IMR-90 (cell line): Measurements from ENCODE around the gene ABCA7. TPM values are rescaled to one million over a fixed set of nuclear protein-coding genes. Genes with fewer than 3 reads are reported as not detected.

Experiments
- ATAC-seq: fragments of 200-7000 bp; cut with Tn5 transposase; 2 replicates; pipeline ENCODE4 v1.9.1; 2020; ENCODE audit warnings: low read depth, mild to moderate bottlenecking, moderate library complexity
- BruUV-seq: library from RNA; stranded (reverse); fragments of 400-500 nt; replicated peaks from 2 replicates; lab custom pipeline; 2021; lab: Mats Ljungman, UMichigan
- CTCF ChIA-PET: fragments of 300-600 bp; formaldehyde crosslinking; extraction: SDS; loops from one replicate; lab custom pipeline; 2021; ENCODE audit warnings: antibody characterized with exemption; lab: Yijun Ruan, JAX
- POLR2A ChIA-PET: fragments of 300-600 bp; sonication (Branson Sonifier 250); formaldehyde crosslinking; loops from one replicate; lab custom pipeline; 2022; ENCODE audit warnings: antibody characterized with exemption; ENCODE audit not compliant: unreplicated experiment; lab: Charles Lee
- DNase-seq: peaks from one replicate; pipeline ENCODE4 v3.0.0; 2013
- H2AFZ ChIP-seq: replicated peaks from 2 replicates; pipeline ENCODE3; 2013; ENCODE audit warnings: low read length, mild to moderate bottlenecking; ENCODE audit not compliant: poor library complexity
- H2AK5ac ChIP-seq: 2 replicates; pipeline ENCODE4 v1.6.1; 2013; ENCODE audit warnings: low read depth, low read length, inconsistent platforms
- H2AK9ac ChIP-seq: replicated peaks from 2 replicates; pipeline ENCODE3; 2013; ENCODE audit warnings: mild to moderate bottlenecking, low read depth, low read length, moderate library complexity; ENCODE audit not compliant: poor library complexity
- H2BK120ac ChIP-seq: 2 replicates; pipeline ENCODE4 v1.6.1; 2013; ENCODE audit warnings: low read depth, low read length, inconsistent platforms
- H2BK15ac ChIP-seq: 3 replicates; pipeline ENCODE4 v1.6.1; 2013; ENCODE audit warnings: low read depth, low read length, inconsistent platforms
- H2BK20ac ChIP-seq: 2 replicates; pipeline ENCODE4 v1.6.1; 2013; ENCODE audit warnings: low read depth, mild to moderate bottlenecking, inconsistent platforms, low read length, moderate library complexity
- H2BK5ac ChIP-seq: 2 replicates; pipeline ENCODE4 v1.6.1; 2013; ENCODE audit warnings: mild to moderate bottlenecking, low read depth, low read length, inconsistent platforms; ENCODE audit not compliant: poor library complexity, severe bottlenecking
- H3K14ac ChIP-seq: replicated peaks from 2 replicates; pipeline ENCODE4 v1.6.1; 2013; ENCODE audit warnings: low read depth, low read length, inconsistent platforms
- H3K18ac ChIP-seq: 2 replicates; pipeline ENCODE4 v1.6.1; 2013; ENCODE audit warnings: low read depth, low read length, control low read depth
- H3K23ac ChIP-seq: 2 replicates; pipeline ENCODE4 v1.6.1; 2013; ENCODE audit warnings: low read depth, low read length, inconsistent platforms
- H3K27ac ChIP-seq: 2 replicates; pipeline ENCODE4 v1.5.1; 2013; ENCODE audit warnings: mild to moderate bottlenecking, control low read depth, low read length; ENCODE audit not compliant: insufficient read depth
- H3K27me3 ChIP-seq: 2 replicates; pipeline ENCODE4 v1.6.1; 2013; ENCODE audit warnings: low read length; ENCODE audit not compliant: control insufficient read depth, insufficient read depth
- H3K36me3 ChIP-seq: 2 replicates; pipeline ENCODE4 v1.6.1; 2013; ENCODE audit warnings: low read length, mixed read lengths; ENCODE audit not compliant: control insufficient read depth, insufficient read depth
- H3K4ac ChIP-seq: 2 replicates; pipeline ENCODE4 v1.6.1; 2013; ENCODE audit warnings: low read depth, low read length, inconsistent platforms
- H3K4me1 ChIP-seq: 2 replicates; pipeline ENCODE4 v1.6.1; 2013; ENCODE audit warnings: low read length, mixed read lengths; ENCODE audit not compliant: control insufficient read depth, insufficient read depth
- H3K4me2 ChIP-seq: 2 replicates; pipeline ENCODE4 v1.6.1; 2013; ENCODE audit warnings: low read depth, mild to moderate bottlenecking, control low read depth, low read length, moderate library complexity
- H3K4me3 ChIP-seq: 2 replicates; pipeline ENCODE4 v1.5.1; 2013; ENCODE audit warnings: low read depth, mild to moderate bottlenecking, control low read depth, low read length, moderate library complexity; ENCODE audit not compliant: insufficient read depth
- H3K56ac ChIP-seq: 2 replicates; pipeline ENCODE4 v1.6.1; 2013; ENCODE audit warnings: low read length, inconsistent platforms; ENCODE audit not compliant: insufficient read depth; ENCODE audit errors: extremely low read depth
- H3K79me1 ChIP-seq, 2 experiments: 2 replicates each; pipeline ENCODE4 v1.6.1; 2013; ENCODE audit warnings: low read length in 2 of 2, inconsistent platforms in 1 of 2, low read depth in 1 of 2
- H3K9ac ChIP-seq: 2 replicates; pipeline ENCODE4 v1.6.1; 2013; ENCODE audit warnings: low read depth, low read length, control low read depth
- H3K9me1 ChIP-seq: 2 replicates; pipeline ENCODE4 v1.6.1; 2013; ENCODE audit warnings: low read length, inconsistent platforms; ENCODE audit not compliant: insufficient read depth
- H3K9me3 ChIP-seq: 2 replicates; pipeline ENCODE4 v1.6.1; 2013; ENCODE audit warnings: low read length; ENCODE audit not compliant: control insufficient read depth, insufficient read depth
- H4K20me1 ChIP-seq: 2 replicates; pipeline ENCODE4 v1.6.1; 2013; ENCODE audit warnings: low read length, inconsistent platforms; ENCODE audit not compliant: insufficient read depth
- H4K5ac ChIP-seq: 2 replicates; pipeline ENCODE4 v1.6.1; 2013; ENCODE audit warnings: mild to moderate bottlenecking, low read depth, low read length, control low read depth
- H4K8ac ChIP-seq, 2 experiments: 2 replicates each; pipeline ENCODE4 v1.6.1; 2013; ENCODE audit warnings: low read depth in 2 of 2, low read length in 2 of 2, control low read depth in 1 of 2, inconsistent platforms in 1 of 2
- H4K91ac ChIP-seq: 2 replicates; pipeline ENCODE4 v1.6.1; 2013; ENCODE audit warnings: low read depth, low read length, inconsistent platforms; ENCODE audit not compliant: insufficient read depth
- BHLHE40 ChIP-seq: fragments of 150-350 bp; IDR thresholded peaks from 2 replicates; pipeline ENCODE4 v1.6.1; 2016; ENCODE audit warnings: mild to moderate bottlenecking, low read depth, low read length
- CEBPB ChIP-seq: IDR thresholded peaks from 2 replicates; pipeline ENCODE4 v1.6.1; 2012; ENCODE audit warnings: low read depth, low read length, improper control_type of control experiment
- CHD1 ChIP-seq: IDR thresholded peaks from 2 replicates; pipeline ENCODE4 v1.6.1; 2012; ENCODE audit warnings: low read depth, low read length, improper control_type of control experiment
- CTCF ChIP-seq: conservative IDR thresholded peaks from 2 replicates; pipeline ENCODE4 v1.5.1; 2012; ENCODE audit warnings: mild to moderate bottlenecking, low read depth, low read length, improper control_type of control experiment
- ELK1 ChIP-seq: fragments of 150-350 bp; IDR thresholded peaks from 2 replicates; pipeline ENCODE4 v1.6.1; 2016; ENCODE audit warnings: low read depth, mild to moderate bottlenecking, low read length, moderate library complexity, borderline replicate concordance
- FOS ChIP-seq: fragments of 150-350 bp; IDR thresholded peaks from 2 replicates; pipeline ENCODE4 v1.6.1; 2016; ENCODE audit warnings: low read depth, low read length
- MAZ ChIP-seq: IDR thresholded peaks from 2 replicates; pipeline ENCODE4 v1.6.1; 2012; ENCODE audit warnings: low read depth, mild to moderate bottlenecking, low read length, improper control_type of control experiment, moderate library complexity, borderline replicate concordance
- MXI1 ChIP-seq: IDR thresholded peaks from 2 replicates; pipeline ENCODE4 v1.6.1; 2012; ENCODE audit warnings: low read depth, mild to moderate bottlenecking, low read length, moderate library complexity, borderline replicate concordance
- NFE2L2 ChIP-seq: fragments of 150-350 bp; IDR thresholded peaks from 2 replicates; pipeline ENCODE4 v1.6.1; 2016; ENCODE audit warnings: low read depth, mild to moderate bottlenecking, low read length
- POLR2A ChIP-seq: IDR thresholded peaks from 2 replicates; pipeline ENCODE4 v1.6.1; 2012; ENCODE audit warnings: mild to moderate bottlenecking, low read depth, low read length
- RAD21 ChIP-seq: IDR thresholded peaks from 2 replicates; pipeline ENCODE4 v1.6.1; 2012; ENCODE audit warnings: low read length, improper control_type of control experiment
- RCOR1 ChIP-seq: IDR thresholded peaks from 2 replicates; pipeline ENCODE4 v1.6.1; 2012; ENCODE audit warnings: mild to moderate bottlenecking, low read length, improper control_type of control experiment; ENCODE audit not compliant: insufficient replicate concordance
- RFX5 ChIP-seq: IDR thresholded peaks from 2 replicates; pipeline ENCODE4 v1.8.0; 2012; ENCODE audit warnings: low read depth, mild to moderate bottlenecking, low read length, moderate library complexity
- SMC3 ChIP-seq: fragments of 150-350 bp; IDR thresholded peaks from 2 replicates; pipeline ENCODE4 v1.6.1; 2016; ENCODE audit warnings: low read depth, mild to moderate bottlenecking, antibody characterized with exemption, low read length, moderate library complexity
- USF2 ChIP-seq: fragments of 150-350 bp; IDR thresholded peaks from 2 replicates; pipeline ENCODE4 v1.6.1; 2017; ENCODE audit warnings: mild to moderate bottlenecking, antibody characterized with exemption, low read length, low read depth
- WGBS, 2 experiments: methylation state at CpG; one replicate each; pipeline versions ENCODE4 v1.1.5 to v1.1.7; 2013; ENCODE audit warnings: missing lambda C conversion rate in 2 of 2; ENCODE audit not compliant: insufficient read length in 1 of 2; ENCODE audit errors: extremely low coverage in 2 of 2; 5-methylcytosine and 5-hydroxymethylcytosine counted together
- dilution Hi-C: fragments of 300-500 bp; cut with HindIII; formaldehyde crosslinking; loops from one replicate; pipeline ENCODE4 v1.14.3; 2018; ENCODE audit warnings: low sequenced_read_pairs; ENCODE audit not compliant: unreplicated experiment
- in situ Hi-C: fragments of 300-500 bp; cut with MboI; formaldehyde crosslinking; loops from 3 replicates; pipeline ENCODE4 v1.14.3; 2019; ENCODE audit warnings: low sequenced_read_pairs, inconsistent platforms, mixed read lengths
- intact Hi-C: fragments of 100-400 bp; cut with micrococcal nuclease; formaldehyde crosslinking; loops from 2 replicates; pipeline ENCODE4 v1.10.0; 2022
- polyA plus RNA-seq, 3 experiments: library from polyadenylated mRNA; depleted of rRNA; stranded (reverse); fragments of >200 nt; gene quantifications; 2 replicates each; pipeline ENCODE4 v1.2.3, GENCODE V29; 2012; ENCODE audit warnings: low replicate concordance in 1 of 3
- total RNA-seq: library from RNA; depleted of rRNA; stranded (reverse); fragments of >200 nt; gene quantifications from 2 replicates; pipeline ENCODE4 v1.2.3, GENCODE V29; 2012

Gene ABCA7
- total and polyA plus RNA-seq, 2 of the 4 experiments (the other 2 are of a cell fraction): 0.36 to 3.3 TPM

- H2AK5ac ChIP-seq: no peak overlapping the region
- ATAC-seq (no peak), DNase-seq (no peak)
- no peak overlapping the region for H3K14ac ChIP-seq
- no peak overlapping the region for H3K9ac ChIP-seq
- H3K4me1 ChIP-seq: peaks cover 34% of the 10 kb centered on the region
- no peak overlapping the region for H4K91ac ChIP-seq
- H2BK120ac ChIP-seq: no peak overlapping the region
- H2AK9ac ChIP-seq: no peak overlapping the region
- 96% methylated on average over 11 of the region's 29 CpGs; no CpG with 5 or more reads in 1 of the 2 experiments for WGBS, 2 experiments
- H4K20me1 ChIP-seq: peaks cover 77% of the 10 kb centered on the region
- no peak overlapping the region for H3K4me2 ChIP-seq
- H3K36me3 ChIP-seq: peaks cover 34% of the 10 kb centered on the region
- no peak overlapping the region for H3K27ac ChIP-seq
- no peak overlapping the region for H2BK5ac ChIP-seq
- H3K18ac ChIP-seq: no peak overlapping the region
- H3K9me3 ChIP-seq: no peaks in the 10 kb centered on the region
- ChIA-PET POLR2A (interaction anchor here (0.6 kb wide), 1 partner anchor 11 kb away, joined by 3 read pairs; no protein-coding TSS in a partner anchor), CTCF (no interaction called here)
- H4K5ac ChIP-seq: no peak overlapping the region
- H3K23ac ChIP-seq: no peak overlapping the region
- H2BK20ac ChIP-seq: no peak overlapping the region
- H3K56ac ChIP-seq: no peak overlapping the region
- in situ Hi-C loops: no loop called here
- no TSS peak for BruUV-seq
- peaks cover 9% of the 10 kb centered on the region; the same call in 1 of the 2 replicates for H3K9me1 ChIP-seq
- no peak overlapping the region for H3K4me3 ChIP-seq
- H2BK15ac ChIP-seq: no peak overlapping the region
- intact Hi-C loops: no loop called here
- peaks cover 0 to 68% of the 10 kb centered on the region in 2 experiments; a peak in 2 of 4 replicates for H3K79me1 ChIP-seq
- H2AFZ ChIP-seq: no peak overlapping the region
- dilution Hi-C loops: no loop called here
- H3K4ac ChIP-seq: no peak overlapping the region
- H3K27me3 ChIP-seq: no peaks in the 10 kb centered on the region
- H4K8ac ChIP-seq: no peak overlapping the region
- TF ChIP-seq RCOR1 (no peak), POLR2A (no peak), USF2 (no peak), BHLHE40 (no peak), NFE2L2 (no peak), CTCF (no peak), CHD1 (no peak), MXI1 (no peak), CEBPB (no peak), FOS (no peak), ELK1 (no peak), MAZ (no peak), RFX5 (no peak), RAD21 (no peak), SMC3 (no peak)
These were observed 24.7 kb upstream of the ABCA7 start for GRCh38 chr19:1015061-1015781.
